HG03039 (cell line): ENCODE results near the gene L3MBTL1.
"Not testable (repeated sequence)": the region's sequence is repeated elsewhere in the genome, so short reads cannot be mapped to it uniquely, and the experiment has no call there.

Experiments
- ATAC-seq: cut with Tn5 transposase; IDR thresholded peaks from one replicate; pipeline ENCODE4 v1.9.1; 2021; ENCODE audit warnings: mild to moderate bottlenecking, moderate library complexity; ENCODE audit not compliant: unreplicated experiment

The L3MBTL1 gene

GRCh38 chr20:43502021-43502420, 5.5 kb upstream of the L3MBTL1 start:
- ATAC-seq: not testable (repeated sequence)

- ATAC-seq: no peak
Observed at GRCh38 chr20:43506238-43506637, 1.3 kb upstream of the L3MBTL1 start.

- no peak for ATAC-seq
Observed at GRCh38 chr20:43508106-43508505, 609 bp downstream of the L3MBTL1 start.

- ATAC-seq: no peak
Observed at GRCh38 chr20:43508604-43509040, 1.1 kb downstream of the L3MBTL1 start.

GRCh38 chr20:43511879-43512278, 4.4 kb downstream of the L3MBTL1 start:
- no peak for ATAC-seq

GRCh38 chr20:43513372-43513930, 6.0 kb downstream of the L3MBTL1 start:
- ATAC-seq: no peak

GRCh38 chr20:43513931-43514647, 6.6 kb downstream of the L3MBTL1 start:
- peak; percentile 80 for ATAC-seq

GRCh38 chr20:43514648-43514999, 7.1 kb downstream of the L3MBTL1 start:
- peak; percentile 6 for ATAC-seq

GRCh38 chr20:43515628-43516027, 8.1 kb downstream of the L3MBTL1 start:
- no peak for ATAC-seq

- ATAC-seq: no peak
Observed at GRCh38 chr20:43516251-43516824, 8.8 kb downstream of the L3MBTL1 start.

- no peak for ATAC-seq
Observed at GRCh38 chr20:43520074-43520630, 12.7 kb downstream of the L3MBTL1 start.

GRCh38 chr20:43525021-43525420, 17.5 kb downstream of the L3MBTL1 start:
- ATAC-seq: no peak

GRCh38 chr20:43528258-43528875, 20.9 kb downstream of the L3MBTL1 start:
- no peak for ATAC-seq

- no peak for ATAC-seq
Observed at GRCh38 chr20:43529051-43529450, 21.6 kb downstream of the L3MBTL1 start.

GRCh38 chr20:43529457-43530153, 22.1 kb downstream of the L3MBTL1 start:
- ATAC-seq: no peak

- no peak for ATAC-seq
Observed at GRCh38 chr20:43530321-43531090, 23.0 kb downstream of the L3MBTL1 start.

GRCh38 chr20:43531091-43531443, 23.6 kb downstream of the L3MBTL1 start:
- ATAC-seq: no peak

GRCh38 chr20:43532416-43533055, 25.0 kb downstream of the L3MBTL1 start:
- no peak for ATAC-seq

- ATAC-seq: no peak
Observed at GRCh38 chr20:43533060-43533459, 25.6 kb downstream of the L3MBTL1 start.

GRCh38 chr20:43534016-43534415, 26.5 kb downstream of the L3MBTL1 start:
- no peak for ATAC-seq
